ENCODE results near the gene RASSF8.

The RASSF8 gene

DNA sequence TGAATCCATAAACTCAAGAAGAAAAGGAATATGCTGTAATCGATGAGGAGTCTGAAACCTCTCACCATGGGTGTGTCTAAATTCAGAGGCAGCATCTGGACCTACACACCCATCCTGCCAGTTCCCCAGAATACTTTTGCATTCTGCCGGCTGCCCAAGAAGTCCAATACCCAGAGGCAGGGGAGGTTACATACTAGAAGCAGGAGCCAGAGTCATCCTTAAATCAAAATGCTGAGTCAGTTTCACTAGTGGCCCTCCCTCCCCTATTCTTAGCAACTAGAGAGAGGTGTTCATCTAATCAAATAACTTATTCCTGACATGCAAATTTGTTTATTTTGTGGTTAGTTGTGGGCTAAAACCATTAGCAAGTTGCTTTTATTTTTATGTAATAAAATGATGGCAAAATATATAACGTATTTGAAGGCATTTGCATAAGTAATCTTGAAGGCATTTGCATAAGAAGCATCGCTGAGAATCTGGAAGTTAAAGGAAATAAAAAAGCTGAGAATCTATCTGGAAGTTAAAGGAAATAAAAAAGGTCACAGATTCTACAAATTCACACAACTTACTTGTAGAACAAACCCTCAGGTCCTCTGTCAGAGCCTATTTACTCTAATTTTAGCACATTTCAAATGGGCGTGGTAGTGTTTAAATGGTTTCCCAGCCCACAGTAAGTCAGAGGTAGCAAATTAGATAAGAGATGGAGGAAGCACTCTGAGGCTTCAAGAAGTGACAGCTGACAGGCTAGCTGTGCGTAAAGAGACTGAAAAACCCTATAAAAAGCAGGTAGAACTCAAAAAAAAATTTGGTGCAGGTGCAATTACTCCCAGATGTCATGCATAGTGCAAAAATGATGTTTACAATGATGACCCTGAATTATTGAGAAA lies 158.6 kb downstream of the RASSF8 start:
- H3K27me3 Mint-ChIP-seq (ENCODE audit: low read depth) = peaks cover 91% of the 10 kb centered on the region
- H3K4me1 Mint-ChIP-seq (ENCODE audit: low read depth) = peaks cover 10% of the 10 kb centered on the region
- H3K27ac Mint-ChIP-seq = no peak overlapping the region
- H3K9me3 Mint-ChIP-seq = no peaks in the 10 kb centered on the region
- peaks cover 2% of the 10 kb centered on the region for H3K36me3 Mint-ChIP-seq (ENCODE audit: low read depth)
- no peak overlapping the region for H3K4me3 Mint-ChIP-seq

DNA sequence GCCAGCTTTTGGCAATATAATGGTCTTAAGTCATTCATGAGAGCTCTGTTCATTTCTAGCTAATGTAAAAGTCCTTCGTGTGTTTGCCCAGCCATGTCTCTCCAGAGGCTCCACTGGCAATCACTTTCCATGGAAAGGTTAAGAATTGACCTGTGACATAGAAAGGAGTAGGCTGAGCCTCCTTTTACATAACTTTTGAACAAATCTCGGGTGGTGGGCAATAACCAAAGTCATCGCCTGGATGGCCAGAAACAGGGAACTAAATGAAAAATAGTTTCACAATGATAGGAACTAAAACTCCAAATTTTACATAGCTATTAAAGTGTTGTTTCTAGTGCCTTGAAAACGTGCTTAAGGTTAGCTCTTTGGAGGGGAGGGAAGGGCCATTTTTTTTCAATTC lies 159.8 kb downstream of the RASSF8 start:
- H3K9me3 Mint-ChIP-seq = no peaks in the 10 kb centered on the region
- no peak overlapping the region for H3K27ac Mint-ChIP-seq
- H3K27me3 Mint-ChIP-seq (ENCODE audit: low read depth) = peaks cover 85% of the 10 kb centered on the region
- H3K36me3 Mint-ChIP-seq (ENCODE audit: low read depth) = peaks cover 2% of the 10 kb centered on the region
- peaks cover 15% of the 10 kb centered on the region for H3K4me1 Mint-ChIP-seq (ENCODE audit: low read depth)
- H3K4me3 Mint-ChIP-seq = no peak overlapping the region

- peaks cover 89% of the 10 kb centered on the region for H3K27me3 Mint-ChIP-seq (ENCODE audit: low read depth)
- no peak overlapping the region for H3K4me3 Mint-ChIP-seq
- no peaks in the 10 kb centered on the region for H3K9me3 Mint-ChIP-seq
- H3K27ac Mint-ChIP-seq = no peak overlapping the region
- peaks cover 18% of the 10 kb centered on the region for H3K4me1 Mint-ChIP-seq (ENCODE audit: low read depth)
- H3K36me3 Mint-ChIP-seq (ENCODE audit: low read depth) = no peaks in the 10 kb centered on the region
These were observed 161.0 kb downstream of the RASSF8 start for GRCh38 chr12:26119391-26119989.

DNA sequence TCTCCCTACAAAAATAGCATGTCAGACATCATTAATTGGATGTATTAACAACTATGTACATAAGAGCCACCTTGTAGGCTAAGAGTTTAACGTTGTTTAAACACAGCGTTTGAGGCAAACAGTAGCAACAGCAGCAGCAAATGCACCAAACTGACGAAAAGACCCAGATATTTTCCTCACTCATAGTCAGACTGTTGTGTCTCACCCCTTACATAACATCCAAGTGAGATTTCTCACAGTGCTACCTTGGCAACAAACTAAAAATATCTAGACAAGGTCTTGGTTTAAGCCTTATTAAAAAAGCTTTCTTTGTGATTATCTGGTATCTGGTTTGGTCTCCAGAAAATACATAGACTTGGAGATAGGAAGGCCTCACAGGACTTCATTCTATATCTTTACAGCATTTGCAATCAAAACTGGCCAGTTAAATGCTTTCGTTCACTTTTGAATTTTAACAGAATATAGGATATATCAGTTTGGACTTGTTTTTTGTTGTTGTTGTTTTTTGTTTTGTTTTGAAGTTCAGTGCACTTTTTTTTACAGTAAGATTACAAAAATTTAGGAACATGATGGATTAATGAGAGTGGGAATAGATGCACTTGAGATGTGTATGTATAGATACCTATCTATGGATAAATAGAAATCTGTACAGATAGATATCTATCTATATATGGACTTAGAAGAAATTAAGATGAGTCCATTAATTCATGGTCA lies 162.2 kb downstream of the RASSF8 start:
- H3K4me3 Mint-ChIP-seq = no peak overlapping the region

GRCh38 chr12:26121323-26122060 lies 163.0 kb downstream of the RASSF8 start:
- H3K9me3 Mint-ChIP-seq = no peaks in the 10 kb centered on the region
- H3K4me1 Mint-ChIP-seq (ENCODE audit: low read depth) = peaks cover 26% of the 10 kb centered on the region
- peak overlapping the region; percentile 25 for H3K4me3 Mint-ChIP-seq
- H3K27ac Mint-ChIP-seq = no peak overlapping the region
- no peaks in the 10 kb centered on the region for H3K36me3 Mint-ChIP-seq (ENCODE audit: low read depth)
- peaks cover 87% of the 10 kb centered on the region for H3K27me3 Mint-ChIP-seq (ENCODE audit: low read depth)

More for the DNA sequence above, 162.2 kb downstream of the RASSF8 start:
- H3K9me3 Mint-ChIP-seq = no peaks in the 10 kb centered on the region
- H3K36me3 Mint-ChIP-seq (ENCODE audit: low read depth) = no peaks in the 10 kb centered on the region
- peaks cover 89% of the 10 kb centered on the region for H3K27me3 Mint-ChIP-seq (ENCODE audit: low read depth)
- no peak overlapping the region for H3K27ac Mint-ChIP-seq
- H3K4me1 Mint-ChIP-seq (ENCODE audit: low read depth) = peaks cover 26% of the 10 kb centered on the region

GRCh38 chr12:26122061-26122680 lies 163.7 kb downstream of the RASSF8 start:
- H3K27ac Mint-ChIP-seq = no peak overlapping the region
- no peaks in the 10 kb centered on the region for H3K9me3 Mint-ChIP-seq
- peaks cover 87% of the 10 kb centered on the region for H3K27me3 Mint-ChIP-seq (ENCODE audit: low read depth)
- no peaks in the 10 kb centered on the region for H3K36me3 Mint-ChIP-seq (ENCODE audit: low read depth)
- peak overlapping the region; percentile 54 for H3K4me3 Mint-ChIP-seq
- peaks cover 29% of the 10 kb centered on the region for H3K4me1 Mint-ChIP-seq (ENCODE audit: low read depth)

GRCh38 chr12:26122681-26123481 lies 164.4 kb downstream of the RASSF8 start:
- H3K27ac Mint-ChIP-seq = peak overlapping the region; percentile 20

DNA sequence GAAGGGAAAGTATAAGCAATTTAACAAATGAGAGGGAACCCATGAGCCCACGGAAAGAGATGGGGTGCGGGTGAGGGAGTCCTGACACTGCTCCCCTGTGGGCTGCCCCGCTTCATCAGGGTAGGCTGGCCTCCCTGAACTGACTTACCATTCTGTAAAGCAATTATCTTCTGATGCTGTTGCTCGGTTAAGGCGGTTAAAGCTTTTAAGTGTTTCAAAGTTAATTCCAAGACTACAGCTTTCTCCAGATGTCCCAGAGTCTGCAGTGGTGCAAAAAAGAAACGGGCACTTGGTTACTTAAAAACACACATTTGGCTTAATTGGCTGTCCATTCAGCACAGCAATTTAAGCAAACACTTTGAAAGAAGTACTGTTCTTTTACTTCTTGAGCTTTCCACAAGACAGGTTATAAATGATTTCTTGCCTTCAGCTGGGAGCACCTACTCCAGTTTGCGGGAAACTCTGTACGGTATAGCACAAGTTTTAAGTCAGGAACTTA lies 165.0 kb downstream of the RASSF8 start:
- Mint-ChIP-seq H3K9me3 (no peaks in the 10 kb centered on the region), H3K27me3 (ENCODE audit: low read depth) (peaks cover 87% of the 10 kb centered on the region), H3K4me3 (peak overlapping the region; percentile 83), H3K36me3 (ENCODE audit: low read depth) (no peaks in the 10 kb centered on the region), H3K4me1 (ENCODE audit: low read depth) (peaks cover 29% of the 10 kb centered on the region), H3K27ac (peak overlapping the region; percentile 20)

More at GRCh38 chr12:26122681-26123481, 164.4 kb downstream of the RASSF8 start:
- Mint-ChIP-seq H3K4me3 (peak overlapping the region; percentile 83), H3K27me3 (ENCODE audit: low read depth) (peaks cover 87% of the 10 kb centered on the region), H3K9me3 (no peaks in the 10 kb centered on the region), H3K36me3 (ENCODE audit: low read depth) (no peaks in the 10 kb centered on the region), H3K4me1 (ENCODE audit: low read depth) (peaks cover 29% of the 10 kb centered on the region)

- H3K27ac Mint-ChIP-seq = no peak within 1 kb of the TSS
- no peaks in the 10 kb centered on the region for H3K36me3 Mint-ChIP-seq (ENCODE audit: low read depth)
- peak within 1 kb of the TSS; percentile 71 for H3K4me3 Mint-ChIP-seq
- H3K9me3 Mint-ChIP-seq = no peaks in the 10 kb centered on the region
- peaks cover 88% of the 10 kb centered on the region for H3K27me3 Mint-ChIP-seq (ENCODE audit: low read depth)
- peaks cover 29% of the 10 kb centered on the region for H3K4me1 Mint-ChIP-seq (ENCODE audit: low read depth)
These were observed 166.2 kb downstream of the RASSF8 start, which contains the start of gene BHLHE41 for GRCh38 chr12:26124446-26125399. TSS of gene BHLHE41 (minus strand) at chr12:26125037. CDS start at chr12:26124779, 258 bp downstream.

- Mint-ChIP-seq H3K27ac (no peak overlapping the region), H3K27me3 (ENCODE audit: low read depth) (peaks cover 90% of the 10 kb centered on the region), H3K4me1 (ENCODE audit: low read depth) (peaks cover 29% of the 10 kb centered on the region), H3K9me3 (no peaks in the 10 kb centered on the region), H3K4me3 (peak overlapping the region; percentile 71), H3K36me3 (ENCODE audit: low read depth) (no peaks in the 10 kb centered on the region)
These were observed 167.2 kb downstream of the RASSF8 start for GRCh38 chr12:26125400-26126339.
